Lower leg skin (tissue), 4 donors: ENCODE data around the gene ART5. TPM values are rescaled to one million over a fixed set of nuclear protein-coding genes. Genes with fewer than 3 reads are reported as not detected.
"Not testable (repeated sequence)": the region's sequence is repeated elsewhere in the genome, so short reads cannot be mapped to it uniquely, and the experiment has no call there.

Experiments used
- DNase-seq, 2 donors: peaks; one replicate each; pipeline ENCODE4 v3.0.0-alpha.2; 2019; ENCODE audit warnings: low spot score in 2 of 2
- H3K4me3 ChIP-seq: fragments of 200-600 bp; sonication (generic); 2 replicates; pipeline ENCODE4 v1.5.1; 2017; ENCODE audit warnings: mild to moderate bottlenecking, low read depth; ENCODE audit not compliant: poor library complexity, severe bottlenecking
- CTCF ChIP-seq, 3 donors: fragments of 450-650 bp; IDR thresholded peaks; one replicate each; pipeline ENCODE4 v1.5.1; 2016; ENCODE audit warnings: antibody characterized with exemption in 3 of 3, mild to moderate bottlenecking in 3 of 3, moderate library complexity in 2 of 3
- POLR2A ChIP-seq, 2 donors: fragments of 450-650 bp; IDR thresholded peaks; one replicate each; pipeline ENCODE4 v1.6.1; 2016 to 2017; ENCODE audit warnings: antibody characterized with exemption in 2 of 2, mild to moderate bottlenecking in 1 of 2, moderate library complexity in 1 of 2
- WGBS, 2 donors: methylation state at CpG; one replicate each; pipeline ENCODE4 v1.1.5; 2018; 5-methylcytosine and 5-hydroxymethylcytosine counted together
- intact Hi-C: fragments of 100-400 bp; cut with DNase I; formaldehyde crosslinking; loops from one replicate; pipeline ENCODE4 v1.15.0; 2023; ENCODE audit warnings: low total_unique reads
- total RNA-seq, 4 donors: library from RNA; depleted of rRNA; stranded (reverse); fragments of >200 nt; gene quantifications; one replicate each; pipeline ENCODE4 v1.1.0, GENCODE V29; 2016

ART5 gene
- total RNA-seq, 4 donors from 2014 or later, result 0.25 to 3.2 (median 2.5) TPM

DNA sequence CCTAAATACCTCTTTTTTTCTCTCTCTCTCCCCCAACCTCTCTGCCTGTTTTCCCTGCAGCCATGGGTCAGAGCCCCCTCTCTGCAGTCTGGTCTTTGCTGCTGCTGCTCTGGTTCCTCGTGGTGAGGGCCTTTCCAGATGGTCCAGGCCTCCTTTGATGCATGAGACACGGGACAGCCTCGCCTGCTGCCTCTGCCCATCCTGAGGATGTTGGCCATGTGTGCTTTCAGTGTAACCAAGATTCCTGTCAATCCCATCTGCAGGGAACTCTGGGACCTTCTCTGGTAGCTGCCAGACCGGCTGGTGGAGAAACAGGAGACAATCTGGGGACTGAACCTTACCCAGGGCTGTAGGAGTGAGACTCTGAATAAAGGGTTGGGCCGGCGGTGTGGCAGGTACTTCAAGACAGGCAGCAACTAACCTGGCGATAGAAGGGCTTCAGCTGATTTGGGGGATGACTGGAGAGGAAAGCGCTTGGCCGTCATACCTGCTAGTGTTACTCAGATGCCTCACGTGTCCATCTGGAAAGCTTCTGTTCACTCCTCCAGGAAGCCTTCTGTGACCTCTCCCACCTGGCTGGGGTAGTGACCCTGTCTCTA lies 22.3 kb upstream of the ART5 start:
- intact Hi-C loops, result no loop called here
- peak in 1 of 2 donors; percentile 72 for DNase-seq
- TF ChIP-seq CTCF (IDR thresholded peaks at IDR 0.05) (no peak), POLR2A (IDR thresholded peaks at IDR 0.05) (no peak)
- H3K4me3 ChIP-seq, result no peak overlapping the region
- 78 to 85% methylated on average over 10 of the region's 10 CpGs for WGBS, 2 donors

DNA sequence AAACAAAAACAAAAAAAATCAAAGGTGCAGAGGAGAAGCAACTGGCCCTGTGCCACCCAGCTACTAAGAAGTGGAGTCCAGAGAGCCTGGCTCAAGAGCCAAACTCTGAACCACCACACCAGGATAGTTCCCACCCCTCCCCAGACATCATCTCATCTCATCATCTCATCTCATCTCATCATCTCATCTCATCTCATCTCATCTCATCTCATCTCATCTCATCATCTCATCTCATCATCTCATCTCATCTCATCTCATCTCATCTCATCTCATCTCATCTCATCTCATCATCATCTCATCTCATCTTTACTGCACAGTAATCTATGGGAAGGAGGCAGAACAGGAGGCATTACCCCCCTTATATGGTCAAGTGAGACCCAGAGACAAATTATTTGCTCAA lies 21.1 kb upstream of the ART5 start:
- TF ChIP-seq CTCF (IDR thresholded peaks at IDR 0.05), result no peak
- TF ChIP-seq POLR2A (IDR thresholded peaks at IDR 0.05), result no peak
- intact Hi-C loops, result no loop called here
- no peak for DNase-seq
- H3K4me3 ChIP-seq, result no peak overlapping the region

- TF ChIP-seq CTCF (IDR thresholded peaks at IDR 0.05), result no peak
- no peak for TF ChIP-seq POLR2A (IDR thresholded peaks at IDR 0.05)
- intact Hi-C loops, result no loop called here
- 81 to 96% methylated on average over 2 of the region's 2 CpGs for WGBS, 2 donors
- no peak overlapping the region for H3K4me3 ChIP-seq
- peak in 1 of 2 donors; percentile 75 for DNase-seq
Measured at GRCh38 chr11:3660960-3661359, 19.2 kb upstream of the ART5 start.

GRCh38 chr11:3659595-3660515 lies 18.1 kb upstream of the ART5 start:
- 89 to 92% methylated on average over 25 to 33 of the region's 33 CpGs for WGBS, 2 donors

GRCh38 chr11:3658252-3658651 lies 16.5 kb upstream of the ART5 start:
- no peak for TF ChIP-seq CTCF (IDR thresholded peaks at IDR 0.05)
- no peak for TF ChIP-seq POLR2A (IDR thresholded peaks at IDR 0.05)
- DNase-seq, result no peak
- WGBS, 2 donors, result 92 to 93% methylated on average over 8 of the region's 8 CpGs
- H3K4me3 ChIP-seq, result no peak overlapping the region
- intact Hi-C loops, result no loop called here

More at GRCh38 chr11:3659595-3660515, 18.1 kb upstream of the ART5 start:
- peak in 1 of 2 donors; percentile 68 for DNase-seq
- intact Hi-C loops, result no loop called here
- no peak for TF ChIP-seq CTCF (IDR thresholded peaks at IDR 0.05)
- no peak for TF ChIP-seq POLR2A (IDR thresholded peaks at IDR 0.05)
- no peak overlapping the region for H3K4me3 ChIP-seq

DNA sequence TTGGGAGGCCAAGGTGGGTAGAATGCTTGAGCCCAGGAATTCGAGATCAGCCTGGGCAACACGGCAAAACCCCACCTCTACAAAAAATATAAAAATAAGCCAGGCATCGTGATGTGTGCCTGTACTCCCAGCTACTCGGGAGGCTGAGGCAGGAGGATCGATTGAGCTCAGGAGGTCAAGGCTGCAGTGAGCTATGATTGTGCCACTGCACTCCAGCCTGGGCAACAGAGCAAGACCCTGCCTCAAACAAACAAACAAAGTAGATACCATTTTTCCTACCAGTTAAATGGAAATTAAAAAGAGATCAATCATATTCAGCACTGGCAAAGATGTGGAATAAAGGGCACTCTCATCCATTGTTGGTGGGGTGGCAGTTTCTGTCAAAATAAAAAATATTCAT lies 15.5 kb upstream of the ART5 start:
- WGBS, 2 donors, result 76 to 88% methylated on average over 5 of the region's 5 CpGs
- H3K4me3 ChIP-seq, DNase-seq, intact Hi-C loops: not testable (repeated sequence)
